ENCODE results near the gene UBE2D1. TPM values are rescaled to one million over a fixed set of nuclear protein-coding genes. Genes with fewer than 3 reads are reported as not detected.

UBE2D1 gene
- total RNA-seq, 1 experiment from 2014 or later = 24.6 TPM

GRCh38 chr10:58389024-58389423, 54.2 kb downstream of the UBE2D1 start:
- peaks cover 54% of the 10 kb centered on the region for H3K36me3 Mint-ChIP-seq
- POLR2A ChIA-PET = no interaction called here

DNA sequence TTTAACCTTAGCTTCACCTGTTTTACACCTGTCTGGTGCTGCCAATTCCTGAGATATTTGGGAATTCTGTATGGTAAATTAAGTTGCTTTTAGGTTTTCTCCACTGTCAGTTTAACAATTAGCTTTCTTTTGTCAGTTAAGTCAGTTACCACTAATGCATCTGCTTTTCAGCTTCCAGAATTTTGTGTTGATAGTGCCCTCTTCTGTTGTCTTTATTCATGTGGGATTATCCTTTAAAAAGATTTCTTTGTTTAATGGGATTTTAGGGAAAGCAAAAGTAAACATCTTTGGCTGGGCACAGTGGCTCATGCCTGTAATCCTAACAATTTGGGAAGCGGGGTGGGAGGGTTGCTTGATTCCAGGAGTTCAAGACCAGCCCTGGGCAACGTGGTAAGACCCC, 58.5 kb downstream of the UBE2D1 start:
- Mint-ChIP-seq H3K27me3 (ENCODE audit: low read depth) (no peaks in the 10 kb centered on the region), H3K4me1 (no peaks in the 10 kb centered on the region), H3K27ac (no peak overlapping the region), H3K9me3 (no peaks in the 10 kb centered on the region), H3K36me3 (peaks cover 69% of the 10 kb centered on the region), H3K4me3 (no peak overlapping the region)
- no peak for ATAC-seq
- no peak for DNase-seq (ENCODE audit: low spot score)
- CTCF ChIA-PET = interaction anchor here (1.0 kb wide), 1 partner anchor 9 kb away, joined by 3 read pairs; no protein-coding TSS in a partner anchor
- POLR2A ChIA-PET = no interaction called here
- TF ChIP-seq ZMAT4 (CRISPR knock-in tag; IDR thresholded peaks at IDR 0.05) (no peak), CTCF (IDR thresholded peaks at IDR 0.05) (no peak), FOXK1 (CRISPR knock-in tag; IDR thresholded peaks at IDR 0.05) (no peak)

More at GRCh38 chr10:58389024-58389423, 54.2 kb downstream of the UBE2D1 start:
- Mint-ChIP-seq H3K9me3 (no peaks in the 10 kb centered on the region), H3K4me1 (peaks cover 15% of the 10 kb centered on the region), H3K4me3 (no peak overlapping the region), H3K27me3 (ENCODE audit: low read depth) (no peaks in the 10 kb centered on the region), H3K27ac (no peak overlapping the region)
- ATAC-seq (no peak), DNase-seq (ENCODE audit: low spot score) (no peak)
- no peak for TF ChIP-seq SMAD4 (CRISPR knock-in tag; IDR thresholded peaks at IDR 0.05)
- TF ChIP-seq, protein P1, sequence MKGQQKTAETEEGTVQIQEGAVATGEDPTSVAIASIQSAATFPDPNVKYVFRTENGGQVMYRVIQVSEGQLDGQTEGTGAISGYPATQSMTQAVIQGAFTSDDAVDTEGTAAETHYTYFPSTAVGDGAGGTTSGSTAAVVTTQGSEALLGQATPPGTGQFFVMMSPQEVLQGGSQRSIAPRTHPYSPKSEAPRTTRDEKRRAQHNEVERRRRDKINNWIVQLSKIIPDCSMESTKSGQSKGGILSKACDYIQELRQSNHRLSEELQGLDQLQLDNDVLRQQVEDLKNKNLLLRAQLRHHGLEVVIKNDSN (CRISPR knock-in tag; IDR thresholded peaks at IDR 0.05) = no peak
- TF ChIP-seq AR (CRISPR knock-in tag; IDR thresholded peaks at IDR 0.05) = no peak
- TF ChIP-seq MXD4 (CRISPR knock-in tag; IDR thresholded peaks at IDR 0.05; ENCODE audit: borderline replicate concordance) = no peak
- no peak for TF ChIP-seq ATF2 (CRISPR knock-in tag; IDR thresholded peaks at IDR 0.05; ENCODE audit: borderline replicate concordance, low read depth)
- no peak for TF ChIP-seq EMX1 (CRISPR knock-in tag; IDR thresholded peaks at IDR 0.05)
- no peak for TF ChIP-seq FOXJ3 (CRISPR knock-in tag; IDR thresholded peaks at IDR 0.05; ENCODE audit: borderline replicate concordance)
- TF ChIP-seq NFYB (CRISPR knock-in tag; conservative IDR thresholded peaks at IDR 0.05; ENCODE audit: low read depth) = no peak
- no peak for TF ChIP-seq ELF4 (CRISPR knock-in tag; IDR thresholded peaks at IDR 0.05; ENCODE audit: low read depth)
- TF ChIP-seq, protein P2, sequence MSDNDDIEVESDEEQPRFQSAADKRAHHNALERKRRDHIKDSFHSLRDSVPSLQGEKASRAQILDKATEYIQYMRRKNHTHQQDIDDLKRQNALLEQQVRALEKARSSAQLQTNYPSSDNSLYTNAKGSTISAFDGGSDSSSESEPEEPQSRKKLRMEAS (CRISPR knock-in tag; IDR thresholded peaks at IDR 0.05) = no peak
- TF ChIP-seq ZBTB21 (CRISPR knock-in tag; IDR thresholded peaks at IDR 0.05; ENCODE audit: borderline replicate concordance) = no peak
- no peak for TF ChIP-seq RELA (CRISPR knock-in tag; IDR thresholded peaks at IDR 0.05; ENCODE audit: borderline replicate concordance)
- TF ChIP-seq, protein P3, sequence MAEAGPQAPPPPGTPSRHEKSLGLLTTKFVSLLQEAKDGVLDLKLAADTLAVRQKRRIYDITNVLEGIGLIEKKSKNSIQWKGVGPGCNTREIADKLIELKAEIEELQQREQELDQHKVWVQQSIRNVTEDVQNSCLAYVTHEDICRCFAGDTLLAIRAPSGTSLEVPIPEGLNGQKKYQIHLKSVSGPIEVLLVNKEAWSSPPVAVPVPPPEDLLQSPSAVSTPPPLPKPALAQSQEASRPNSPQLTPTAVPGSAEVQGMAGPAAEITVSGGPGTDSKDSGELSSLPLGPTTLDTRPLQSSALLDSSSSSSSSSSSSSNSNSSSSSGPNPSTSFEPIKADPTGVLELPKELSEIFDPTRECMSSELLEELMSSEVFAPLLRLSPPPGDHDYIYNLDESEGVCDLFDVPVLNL (CRISPR knock-in tag; IDR thresholded peaks at IDR 0.05; ENCODE audit: borderline replicate concordance, low read depth) = no peak
- no peak for TF ChIP-seq ATF1 (CRISPR knock-in tag; IDR thresholded peaks at IDR 0.05)
- TF ChIP-seq, protein P4, sequence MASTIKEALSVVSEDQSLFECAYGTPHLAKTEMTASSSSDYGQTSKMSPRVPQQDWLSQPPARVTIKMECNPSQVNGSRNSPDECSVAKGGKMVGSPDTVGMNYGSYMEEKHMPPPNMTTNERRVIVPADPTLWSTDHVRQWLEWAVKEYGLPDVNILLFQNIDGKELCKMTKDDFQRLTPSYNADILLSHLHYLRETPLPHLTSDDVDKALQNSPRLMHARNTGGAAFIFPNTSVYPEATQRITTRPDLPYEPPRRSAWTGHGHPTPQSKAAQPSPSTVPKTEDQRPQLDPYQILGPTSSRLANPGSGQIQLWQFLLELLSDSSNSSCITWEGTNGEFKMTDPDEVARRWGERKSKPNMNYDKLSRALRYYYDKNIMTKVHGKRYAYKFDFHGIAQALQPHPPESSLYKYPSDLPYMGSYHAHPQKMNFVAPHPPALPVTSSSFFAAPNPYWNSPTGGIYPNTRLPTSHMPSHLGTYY (CRISPR knock-in tag; IDR thresholded peaks at IDR 0.05) = no peak
- TF ChIP-seq GRHL2 (CRISPR knock-in tag; IDR thresholded peaks at IDR 0.05; ENCODE audit: insufficient replicate concordance, severe bottlenecking) = no peak
- CTCF ChIA-PET = no interaction called here
